ENCODE results near the gene DALRD3.
A peak's percentile ranks its signal among the peaks of the same experiment; 100 is the strongest.

Gene DALRD3

GRCh38 chr3:49017971-49018706, at the start of gene DALRD3:
TSS of gene DALRD3 (minus strand) at chr3:49018580. CDS start at chr3:49018564, 16 bp downstream.
- peak within 1 kb of the TSS; percentile 94 for H3K4me3 ChIP-seq (ENCODE audit: low read depth, low read length)
- DNase-seq (ENCODE audit: low read depth), result peak; percentile 88
- TF ChIP-seq CTCF (IDR thresholded peaks at IDR 0.05; ENCODE audit: insufficient read depth, low read depth, low read length, missing control alignments), result no peak

GRCh38 chr3:49058011-49058410, 39.6 kb upstream of the DALRD3 start:
- no peak overlapping the region for H3K4me3 ChIP-seq (ENCODE audit: low read depth, low read length)
- no peak for DNase-seq (ENCODE audit: low read depth)
- no peak for TF ChIP-seq CTCF (IDR thresholded peaks at IDR 0.05; ENCODE audit: insufficient read depth, low read depth, low read length, missing control alignments)

GRCh38 chr3:49057268-49057667, 38.9 kb upstream of the DALRD3 start:
- DNase-seq (ENCODE audit: low read depth), result no peak
- H3K4me3 ChIP-seq (ENCODE audit: low read depth, low read length), result no peak overlapping the region
- TF ChIP-seq CTCF (IDR thresholded peaks at IDR 0.05; ENCODE audit: insufficient read depth, low read depth, low read length, missing control alignments), result no peak

- DNase-seq (ENCODE audit: low read depth), result no peak
- no peak for TF ChIP-seq CTCF (IDR thresholded peaks at IDR 0.05; ENCODE audit: insufficient read depth, low read depth, low read length, missing control alignments)
Measured at GRCh38 chr3:49054344-49054862, 36.0 kb upstream of the DALRD3 start.

GRCh38 chr3:49053543-49053942, 35.2 kb upstream of the DALRD3 start:
- TF ChIP-seq CTCF (IDR thresholded peaks at IDR 0.05; ENCODE audit: insufficient read depth, low read depth, low read length, missing control alignments), result no peak
- no peak for DNase-seq (ENCODE audit: low read depth)
- no peak overlapping the region for H3K4me3 ChIP-seq (ENCODE audit: low read depth, low read length)

More at GRCh38 chr3:49054344-49054862, 36.0 kb upstream of the DALRD3 start:
- no peak overlapping the region for H3K4me3 ChIP-seq (ENCODE audit: low read depth, low read length)

GRCh38 chr3:49035281-49035680, 16.9 kb upstream of the DALRD3 start:
- no peak for TF ChIP-seq CTCF (IDR thresholded peaks at IDR 0.05; ENCODE audit: insufficient read depth, low read depth, low read length, missing control alignments)
- H3K4me3 ChIP-seq (ENCODE audit: low read depth, low read length), result no peak overlapping the region
- no peak for DNase-seq (ENCODE audit: low read depth)
